Measurements from ENCODE around the gene ATXN7.

GRCh38 chr3:63955036-63955650 is 91.5 kb downstream of the ATXN7 start:
- TF ChIP-seq CTCF (IDR thresholded peaks at IDR 0.05) (no peak), POLR2A (IDR thresholded peaks at IDR 0.05) (no peak)
